ENCODE results near the gene MSGN1.

Gene MSGN1

GRCh38 chr2:17816396-17817245, at the start of gene MSGN1:
Gene MSGN1, plus strand, starts transcription at chr2:17816460. Its CDS starts 59 bp downstream, at chr2:17816519.
- DNase-seq (ENCODE audit: low spot score): no peak

- DNase-seq (ENCODE audit: low spot score): no peak
Measured at GRCh38 chr2:17768894-17769293, 47.4 kb upstream of the MSGN1 start.

- no peak for DNase-seq (ENCODE audit: low spot score)
Measured at GRCh38 chr2:17771956-17772355, 44.3 kb upstream of the MSGN1 start.

- no peak for DNase-seq (ENCODE audit: low spot score)
Measured at GRCh38 chr2:17772532-17772931, 43.7 kb upstream of the MSGN1 start.

- DNase-seq (ENCODE audit: low spot score): no peak
Measured at GRCh38 chr2:17780546-17780945, 35.7 kb upstream of the MSGN1 start.

- no peak for DNase-seq (ENCODE audit: low spot score)
Measured at GRCh38 chr2:17781482-17781881, 34.8 kb upstream of the MSGN1 start.

GRCh38 chr2:17786727-17787126, 29.5 kb upstream of the MSGN1 start:
- no peak for DNase-seq (ENCODE audit: low spot score)

GRCh38 chr2:17788773-17789172, 27.5 kb upstream of the MSGN1 start:
- no peak for DNase-seq (ENCODE audit: low spot score)

GRCh38 chr2:17790536-17790935, 25.7 kb upstream of the MSGN1 start:
- no peak for DNase-seq (ENCODE audit: low spot score)

- DNase-seq (ENCODE audit: low spot score): no peak
Measured at GRCh38 chr2:17791121-17791816, 25.0 kb upstream of the MSGN1 start.

GRCh38 chr2:17791817-17792130, 24.5 kb upstream of the MSGN1 start:
- no peak for DNase-seq (ENCODE audit: low spot score)

GRCh38 chr2:17792515-17792914, 23.7 kb upstream of the MSGN1 start:
- DNase-seq (ENCODE audit: low spot score): no peak

GRCh38 chr2:17793296-17793695, 23.0 kb upstream of the MSGN1 start:
- no peak for DNase-seq (ENCODE audit: low spot score)

- DNase-seq (ENCODE audit: low spot score): no peak
Measured at GRCh38 chr2:17793803-17794354, 22.4 kb upstream of the MSGN1 start.

GRCh38 chr2:17795309-17795708, 21.0 kb upstream of the MSGN1 start:
- no peak for DNase-seq (ENCODE audit: low spot score)

- DNase-seq (ENCODE audit: low spot score): no peak
Measured at GRCh38 chr2:17798338-17798737, 17.9 kb upstream of the MSGN1 start.

- DNase-seq (ENCODE audit: low spot score): no peak
Measured at GRCh38 chr2:17799301-17800120, 16.7 kb upstream of the MSGN1 start.

GRCh38 chr2:17800219-17800618, 16.0 kb upstream of the MSGN1 start:
- peak; percentile 32 for DNase-seq (ENCODE audit: low spot score)

- DNase-seq (ENCODE audit: low spot score): no peak
Measured at GRCh38 chr2:17800693-17801458, 15.4 kb upstream of the MSGN1 start.

GRCh38 chr2:17803497-17803896, 12.8 kb upstream of the MSGN1 start:
- no peak for DNase-seq (ENCODE audit: low spot score)

GRCh38 chr2:17804358-17804757, 11.9 kb upstream of the MSGN1 start:
- DNase-seq (ENCODE audit: low spot score): no peak

- no peak for DNase-seq (ENCODE audit: low spot score)
Measured at GRCh38 chr2:17805166-17805565, 11.1 kb upstream of the MSGN1 start.
